HCT116 (cell line): Measurements from ENCODE around the gene PREB. TPM values are rescaled to one million over a fixed set of nuclear protein-coding genes. Genes with fewer than 3 reads are reported as not detected.

Source experiments
- ATAC-seq: fragments of 200-7000 bp; cut with Tn5 transposase; 2 replicates; pipeline ENCODE4 v1.9.1; 2020; ENCODE audit warnings: mild to moderate bottlenecking, moderate library complexity
- BruUV-seq: library from RNA; stranded (reverse); fragments of 400-500 nt; replicated peaks from 2 replicates; lab custom pipeline; 2021; lab: Mats Ljungman, UMichigan
- CTCF ChIA-PET: fragments of 300-600 bp; sonication (Branson Sonifier 250); formaldehyde crosslinking; loops from one replicate; lab custom pipeline; 2021; ENCODE audit warnings: antibody characterized with exemption; lab: Charles Lee
- POLR2A ChIA-PET: fragments of 300-600, 350-600 bp; sonication (Branson Sonifier 250); formaldehyde crosslinking; loops from one replicate; lab custom pipeline; 2021; ENCODE audit warnings: antibody characterized with exemption; lab: Charles Lee
- RAD21 ChIA-PET, 2 experiments: fragments of 300-600 bp; sonication (Branson Sonifier 250); formaldehyde crosslinking; loops; one replicate each; lab custom pipeline; 2023; ENCODE audit warnings: low total read pairs in 2 of 2; ENCODE audit not compliant: uncharacterized antibody in 2 of 2, unreplicated experiment in 2 of 2, low non-redundant PET in 1 of 2; lab: Charles Lee
- DNase-seq: peaks from one replicate; pipeline ENCODE4 v3.0.0-alpha.2; 2010; ENCODE audit warnings: low read depth, low spot score
- H2AFZ ChIP-seq: fragments of 200-600 bp; shearing (Covaris generic), sonication (generic); 2 replicates; pipeline ENCODE4 v1.6.1; 2017; ENCODE audit warnings: low read depth, mixed run types, mixed read lengths, antibody characterized with exemption, low read length; ENCODE audit not compliant: poor library complexity, severe bottlenecking
- H3K27ac ChIP-seq: 2 replicates; pipeline ENCODE4 v1.5.1; 2012; ENCODE audit warnings: low read depth, low read length
- H3K27me3 ChIP-seq: fragments of 200-600 bp; sonication (generic); 2 replicates; pipeline ENCODE4 v1.6.1; 2016; ENCODE audit warnings: mixed run types, low read length, mixed read lengths; ENCODE audit not compliant: insufficient read depth
- H3K36me3 ChIP-seq, 2 experiments: fragments of 200-500 bp in 1 of 2; fragments of 200-600 bp in 1 of 2; sonication (Bioruptor generic) in 1 of 2; sonication (generic) in 1 of 2; 2 replicates each; pipeline versions ENCODE4 v1.5.1 to v1.6.1; 2014 to 2016; ENCODE audit warnings: low read length in 2 of 2, inconsistent platforms in 1 of 2, mixed read lengths in 1 of 2, mixed run types in 1 of 2; ENCODE audit not compliant: insufficient read depth in 2 of 2, control insufficient read depth in 1 of 2
- H3K4me1 ChIP-seq, 2 experiments: fragments of 200-600 bp in 1 of 2; sonication (generic) in 1 of 2; 2 replicates each; pipeline versions ENCODE4 v1.5.1 to v1.6.1; 2012 to 2017; ENCODE audit warnings: low read length in 2 of 2, inconsistent platforms in 1 of 2, mild to moderate bottlenecking in 1 of 2, mixed read lengths in 1 of 2, mixed run types in 1 of 2, moderate library complexity in 1 of 2; ENCODE audit not compliant: insufficient read depth in 2 of 2, control insufficient read depth in 1 of 2
- H3K4me2 ChIP-seq: fragments of 200-600 bp; sonication (generic); 2 replicates; pipeline ENCODE4 v1.6.1; 2017; ENCODE audit warnings: mixed run types, low read length, mixed read lengths
- H3K4me3 ChIP-seq, 2 experiments: fragments of 200-600 bp in 1 of 2; sonication (generic) in 1 of 2; replicated peaks in 1 of 2; 2 replicates each; pipeline ENCODE4 v1.5.1; 2011 to 2016; ENCODE audit warnings: low read length in 2 of 2, control low read depth in 1 of 2, low read depth in 1 of 2, mild to moderate bottlenecking in 1 of 2, mixed read lengths in 1 of 2, mixed run types in 1 of 2
- H3K79me2 ChIP-seq: fragments of 200-600 bp; sonication (generic); 2 replicates; pipeline ENCODE4 v1.6.1; 2017; ENCODE audit warnings: mild to moderate bottlenecking, mixed run types, low read length, moderate library complexity, mixed read lengths; ENCODE audit not compliant: insufficient read depth
- H3K9ac ChIP-seq: fragments of 200-600 bp; sonication (generic); 2 replicates; pipeline ENCODE4 v1.6.1; 2016; ENCODE audit warnings: low read length, mixed read lengths
- H3K9me2 ChIP-seq: fragments of 200-600 bp; sonication (generic), shearing (Covaris generic); 2 replicates; pipeline ENCODE4 v1.6.1; 2017; ENCODE audit warnings: mixed run types, mild to moderate bottlenecking, moderate library complexity; ENCODE audit not compliant: insufficient read depth
- H3K9me3 ChIP-seq, 2 experiments: fragments of 200-500 bp in 1 of 2; fragments of 200-600 bp in 1 of 2; sonication (Bioruptor generic) in 1 of 2; sonication (generic) in 1 of 2; 2 replicates each; pipeline ENCODE4 v1.6.1; 2014 to 2017; ENCODE audit warnings: low read length in 2 of 2, mixed read lengths in 2 of 2, inconsistent platforms in 1 of 2, low read depth in 1 of 2, mild to moderate bottlenecking in 1 of 2, mixed run types in 1 of 2, moderate library complexity in 1 of 2; ENCODE audit not compliant: control insufficient read depth in 1 of 2, insufficient read depth in 1 of 2
- H4K20me1 ChIP-seq: fragments of 200-600 bp; sonication (generic), shearing (Covaris generic); 2 replicates; pipeline ENCODE4 v1.6.1; 2017; ENCODE audit warnings: mixed run types, mild to moderate bottlenecking, moderate library complexity; ENCODE audit not compliant: insufficient read depth
- CEBPB ChIP-seq: IDR thresholded peaks from 2 replicates; pipeline ENCODE4 v1.6.1; 2012; ENCODE audit warnings: low read depth
- CTCF ChIP-seq, 3 experiments: fragments of 200-600 bp in 1 of 3; sonication (generic) in 1 of 3; IDR thresholded peaks in 2 of 3; conservative IDR thresholded peaks in 1 of 3; 2 replicates each; pipeline ENCODE4 v1.5.1; 2012 to 2017; ENCODE audit warnings: low read depth in 2 of 3, low read length in 2 of 3, antibody characterized with exemption in 1 of 3, borderline replicate concordance in 1 of 3, control low read depth in 1 of 3, mild to moderate bottlenecking in 1 of 3, mixed read lengths in 1 of 3, mixed run types in 1 of 3, moderate library complexity in 1 of 3; ENCODE audit not compliant: insufficient read depth in 1 of 3
- EGR1 ChIP-seq: IDR thresholded peaks from 2 replicates; pipeline ENCODE4 v1.6.1; 2012; ENCODE audit warnings: low read depth
- ELF1 ChIP-seq: IDR thresholded peaks from 2 replicates; pipeline ENCODE4 v1.6.1; 2012; ENCODE audit warnings: low read depth, borderline replicate concordance
- EZH2 ChIP-seq: fragments of 200-600 bp; sonication (generic); IDR thresholded peaks from 2 replicates; pipeline ENCODE4 v1.6.1; 2017; ENCODE audit warnings: antibody characterized with exemption, mixed run types
- FOSL1 ChIP-seq: IDR thresholded peaks from 2 replicates; pipeline ENCODE4 v1.6.1; 2012; ENCODE audit warnings: low read depth
- JUND ChIP-seq: IDR thresholded peaks from 2 replicates; pipeline ENCODE4 v1.6.1; 2012
- POLR2A ChIP-seq: IDR thresholded peaks from 2 replicates; pipeline ENCODE4 v1.7.0; 2011; ENCODE audit warnings: borderline replicate concordance; ENCODE audit not compliant: insufficient read depth, insufficient read length; ENCODE audit errors: extremely low read depth
- POLR2AphosphoS5 ChIP-seq: IDR thresholded peaks from 2 replicates; pipeline ENCODE4 v1.6.1; 2011; ENCODE audit warnings: mild to moderate bottlenecking, low read depth, low read length, moderate library complexity
- RAD21 ChIP-seq: IDR thresholded peaks from 2 replicates; pipeline ENCODE4 v1.6.1; 2012; ENCODE audit warnings: low read depth, mild to moderate bottlenecking
- SRF ChIP-seq: IDR thresholded peaks from 2 replicates; pipeline ENCODE4 v1.6.1; 2012; ENCODE audit warnings: low read depth
- TCF7L2 ChIP-seq: IDR thresholded peaks from 2 replicates; pipeline ENCODE4 v1.7.0; 2011; ENCODE audit warnings: borderline replicate concordance, inconsistent platforms; ENCODE audit not compliant: insufficient read depth, insufficient read length; ENCODE audit errors: extremely low read depth
- YY1 ChIP-seq: IDR thresholded peaks from 2 replicates; pipeline ENCODE4 v1.6.1; 2011; ENCODE audit warnings: low read length, low read depth, moderate library complexity, mild to moderate bottlenecking; ENCODE audit not compliant: insufficient replicate concordance; ENCODE audit errors: extremely low read depth
- ZBTB33 ChIP-seq: IDR thresholded peaks from 2 replicates; pipeline ENCODE4 v1.6.1; 2011; ENCODE audit warnings: mild to moderate bottlenecking, low read length, moderate library complexity; ENCODE audit not compliant: insufficient replicate concordance; ENCODE audit errors: extremely low read depth
- intact Hi-C: fragments of 100-400 bp; cut with micrococcal nuclease; formaldehyde crosslinking; loops from 2 replicates; pipeline ENCODE4 v1.10.0; 2022
- total RNA-seq: library from RNA; stranded (reverse); gene quantifications from one replicate; pipeline ENCODE4 v1.2.1, GENCODE V29; 2021; ENCODE audit not compliant: unreplicated experiment

PREB gene
- total RNA-seq, 1 experiment from 2014 or later, result 54.2 TPM

- H3K9me3 ChIP-seq, result no peaks in the 10 kb centered on the region
- DNase-seq (no peak), ATAC-seq (no peak)
- RAD21 ChIA-PET, result no interaction called here
- TF ChIP-seq TCF7L2 (no peak), CEBPB (no peak), EZH2 (no peak), ZBTB33 (no peak), POLR2AphosphoS5 (no peak), FOSL1 (no peak), JUND (no peak), YY1 (no peak), EGR1 (no peak), ELF1 (no peak), CTCF (IDR thresholded peaks at IDR 0.05 in 2 of 3, conservative IDR thresholded peaks at IDR 0.05 in 1 of 3; ENCODE audit: borderline replicate concordance in 1 of 3, insufficient read depth in 1 of 3, low read depth in 2 of 3, low read length in 2 of 3) (no peak), RAD21 (no peak), SRF (no peak), POLR2A (no peak)
- H3K79me2 ChIP-seq, result no peaks in the 10 kb centered on the region
- H3K4me2 ChIP-seq, result no peak overlapping the region
- BruUV-seq, result no TSS peak
- no peak overlapping the region for H3K27ac ChIP-seq
- H3K36me3 ChIP-seq, result no peaks in the 10 kb centered on the region
- peaks cover 0 to 9% of the 10 kb centered on the region in 2 experiments; a peak in 1 of 4 replicates for H3K4me1 ChIP-seq
- no peak overlapping the region for H2AFZ ChIP-seq
- no peak overlapping the region for H3K9ac ChIP-seq
- H3K4me3 ChIP-seq, result no peak overlapping the region
- H4K20me1 ChIP-seq, result no peaks in the 10 kb centered on the region
- CTCF ChIA-PET, result no interaction called here
- intact Hi-C loops, result no loop called here
- H3K27me3 ChIP-seq, result no peaks in the 10 kb centered on the region
- POLR2A ChIA-PET, result no interaction called here
- no peaks in the 10 kb centered on the region for H3K9me2 ChIP-seq
Observed at GRCh38 chr2:27094353-27094984, 40.0 kb downstream of the PREB start.
